IMR-90 (cell line): ENCODE measurements around the gene LAIR1.

Source experiments
- CHD1 ChIP-seq: IDR thresholded peaks from 2 replicates; pipeline ENCODE4 v1.6.1; 2012; ENCODE audit warnings: low read depth, low read length, improper control_type of control experiment
- MAFK ChIP-seq: IDR thresholded peaks from 2 replicates; pipeline ENCODE4 v1.6.1; 2012; ENCODE audit warnings: low read depth, low read length, improper control_type of control experiment
- MAZ ChIP-seq: IDR thresholded peaks from 2 replicates; pipeline ENCODE4 v1.6.1; 2012; ENCODE audit warnings: low read depth, mild to moderate bottlenecking, low read length, improper control_type of control experiment, moderate library complexity, borderline replicate concordance
- MXI1 ChIP-seq: IDR thresholded peaks from 2 replicates; pipeline ENCODE4 v1.6.1; 2012; ENCODE audit warnings: low read depth, mild to moderate bottlenecking, low read length, moderate library complexity, borderline replicate concordance
- POLR2A ChIP-seq: IDR thresholded peaks from 2 replicates; pipeline ENCODE4 v1.6.1; 2012; ENCODE audit warnings: mild to moderate bottlenecking, low read depth, low read length
- RAD21 ChIP-seq: IDR thresholded peaks from 2 replicates; pipeline ENCODE4 v1.6.1; 2012; ENCODE audit warnings: low read length, improper control_type of control experiment
- RCOR1 ChIP-seq: IDR thresholded peaks from 2 replicates; pipeline ENCODE4 v1.6.1; 2012; ENCODE audit warnings: mild to moderate bottlenecking, low read length, improper control_type of control experiment; ENCODE audit not compliant: insufficient replicate concordance
- RFX5 ChIP-seq: IDR thresholded peaks from 2 replicates; pipeline ENCODE4 v1.8.0; 2012; ENCODE audit warnings: low read depth, mild to moderate bottlenecking, low read length, moderate library complexity
- SMC3 ChIP-seq: fragments of 150-350 bp; IDR thresholded peaks from 2 replicates; pipeline ENCODE4 v1.6.1; 2016; ENCODE audit warnings: low read depth, mild to moderate bottlenecking, antibody characterized with exemption, low read length, moderate library complexity
- TF ChIP-seq, protein P1 (sequence below): conservative IDR thresholded peaks from 2 replicates; pipeline ENCODE4 v1.5.1; 2012; ENCODE audit warnings: mild to moderate bottlenecking, low read depth, low read length, improper control_type of control experiment
- TF ChIP-seq, protein P2 (sequence below): fragments of 150-350 bp; IDR thresholded peaks from 2 replicates; pipeline ENCODE4 v1.6.1; 2016; ENCODE audit warnings: low read depth, mild to moderate bottlenecking, low read length, moderate library complexity, borderline replicate concordance
- TF ChIP-seq, protein P3 (sequence below): fragments of 150-350 bp; IDR thresholded peaks from 2 replicates; pipeline ENCODE4 v1.6.1; 2017; ENCODE audit warnings: mild to moderate bottlenecking, antibody characterized with exemption, low read length, low read depth

DNA sequence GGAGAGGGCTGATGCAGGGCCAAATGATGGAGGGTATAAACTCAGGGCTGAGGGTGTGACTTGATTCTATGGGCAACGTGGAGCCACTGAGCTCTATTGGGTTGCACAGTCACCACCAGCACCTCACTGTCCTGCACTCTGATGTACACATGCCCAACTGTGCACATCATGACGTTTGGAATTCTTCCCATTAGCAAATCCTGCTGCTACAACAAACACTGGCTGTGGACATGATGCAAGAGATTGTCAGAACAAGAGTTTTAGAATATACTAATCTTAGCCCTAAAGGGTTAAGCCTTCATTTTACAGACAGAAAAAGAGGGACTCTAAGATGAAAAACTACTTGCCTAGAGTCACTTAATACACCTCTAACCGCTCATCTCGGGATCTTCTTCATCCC, 48.1 kb upstream of the LAIR1 start:
- TF ChIP-seq RAD21 (no peak), RCOR1 (no peak), POLR2A (no peak), SMC3 (no peak), MAZ (no peak), CHD1 (no peak), MAFK (no peak), MXI1 (no peak), RFX5 (no peak)
- TF ChIP-seq, protein P1, sequence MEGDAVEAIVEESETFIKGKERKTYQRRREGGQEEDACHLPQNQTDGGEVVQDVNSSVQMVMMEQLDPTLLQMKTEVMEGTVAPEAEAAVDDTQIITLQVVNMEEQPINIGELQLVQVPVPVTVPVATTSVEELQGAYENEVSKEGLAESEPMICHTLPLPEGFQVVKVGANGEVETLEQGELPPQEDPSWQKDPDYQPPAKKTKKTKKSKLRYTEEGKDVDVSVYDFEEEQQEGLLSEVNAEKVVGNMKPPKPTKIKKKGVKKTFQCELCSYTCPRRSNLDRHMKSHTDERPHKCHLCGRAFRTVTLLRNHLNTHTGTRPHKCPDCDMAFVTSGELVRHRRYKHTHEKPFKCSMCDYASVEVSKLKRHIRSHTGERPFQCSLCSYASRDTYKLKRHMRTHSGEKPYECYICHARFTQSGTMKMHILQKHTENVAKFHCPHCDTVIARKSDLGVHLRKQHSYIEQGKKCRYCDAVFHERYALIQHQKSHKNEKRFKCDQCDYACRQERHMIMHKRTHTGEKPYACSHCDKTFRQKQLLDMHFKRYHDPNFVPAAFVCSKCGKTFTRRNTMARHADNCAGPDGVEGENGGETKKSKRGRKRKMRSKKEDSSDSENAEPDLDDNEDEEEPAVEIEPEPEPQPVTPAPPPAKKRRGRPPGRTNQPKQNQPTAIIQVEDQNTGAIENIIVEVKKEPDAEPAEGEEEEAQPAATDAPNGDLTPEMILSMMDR, result no peak
- TF ChIP-seq, protein P2, sequence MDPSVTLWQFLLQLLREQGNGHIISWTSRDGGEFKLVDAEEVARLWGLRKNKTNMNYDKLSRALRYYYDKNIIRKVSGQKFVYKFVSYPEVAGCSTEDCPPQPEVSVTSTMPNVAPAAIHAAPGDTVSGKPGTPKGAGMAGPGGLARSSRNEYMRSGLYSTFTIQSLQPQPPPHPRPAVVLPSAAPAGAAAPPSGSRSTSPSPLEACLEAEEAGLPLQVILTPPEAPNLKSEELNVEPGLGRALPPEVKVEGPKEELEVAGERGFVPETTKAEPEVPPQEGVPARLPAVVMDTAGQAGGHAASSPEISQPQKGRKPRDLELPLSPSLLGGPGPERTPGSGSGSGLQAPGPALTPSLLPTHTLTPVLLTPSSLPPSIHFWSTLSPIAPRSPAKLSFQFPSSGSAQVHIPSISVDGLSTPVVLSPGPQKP, result no peak
- TF ChIP-seq, protein P3, sequence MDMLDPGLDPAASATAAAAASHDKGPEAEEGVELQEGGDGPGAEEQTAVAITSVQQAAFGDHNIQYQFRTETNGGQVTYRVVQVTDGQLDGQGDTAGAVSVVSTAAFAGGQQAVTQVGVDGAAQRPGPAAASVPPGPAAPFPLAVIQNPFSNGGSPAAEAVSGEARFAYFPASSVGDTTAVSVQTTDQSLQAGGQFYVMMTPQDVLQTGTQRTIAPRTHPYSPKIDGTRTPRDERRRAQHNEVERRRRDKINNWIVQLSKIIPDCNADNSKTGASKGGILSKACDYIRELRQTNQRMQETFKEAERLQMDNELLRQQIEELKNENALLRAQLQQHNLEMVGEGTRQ, result no peak
